NCI-H187 treated with DMSO at 0.1 percent for 48 hours (cell line): ENCODE results near the gene ALPK3.

ENCODE experiments used
- DNase-seq: peaks from one replicate; lab custom pipeline; 2025; lab: John Stamatoyannopoulos, UW

The ALPK3 gene

DNA sequence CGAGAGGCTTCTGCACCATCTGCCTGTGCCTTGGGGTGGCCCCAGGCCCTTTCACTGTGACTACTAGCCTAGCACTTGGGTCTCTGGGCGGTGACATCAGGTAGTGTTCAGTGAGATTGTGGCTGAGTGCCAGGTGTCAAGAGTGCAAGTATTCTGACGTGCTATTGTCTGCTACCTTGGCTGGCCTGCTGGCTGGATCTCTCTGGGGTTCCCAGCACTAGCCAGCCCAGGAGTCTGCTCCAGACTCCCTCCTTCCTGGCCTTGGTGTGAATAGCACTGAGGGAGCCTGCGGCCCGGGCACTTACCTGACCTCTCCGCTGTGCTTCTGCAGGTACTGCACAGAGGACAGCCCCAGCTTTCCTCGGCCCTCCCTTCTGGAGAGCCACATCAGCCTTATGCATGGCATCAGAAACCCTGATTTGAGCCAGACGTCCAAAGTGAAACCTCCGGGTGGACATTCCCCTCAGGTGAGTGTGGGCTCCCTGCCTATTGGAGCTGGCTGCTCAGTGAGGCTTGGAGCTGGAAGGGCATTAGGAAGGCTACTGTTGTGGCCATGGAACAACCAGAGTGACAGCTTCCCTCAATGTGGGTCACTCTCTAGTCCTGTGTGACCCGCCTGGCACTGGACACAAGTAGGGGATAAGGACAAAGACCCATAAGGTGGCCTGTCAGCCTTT lies 17.5 kb upstream of the ALPK3 start:
- no peak for DNase-seq

DNA sequence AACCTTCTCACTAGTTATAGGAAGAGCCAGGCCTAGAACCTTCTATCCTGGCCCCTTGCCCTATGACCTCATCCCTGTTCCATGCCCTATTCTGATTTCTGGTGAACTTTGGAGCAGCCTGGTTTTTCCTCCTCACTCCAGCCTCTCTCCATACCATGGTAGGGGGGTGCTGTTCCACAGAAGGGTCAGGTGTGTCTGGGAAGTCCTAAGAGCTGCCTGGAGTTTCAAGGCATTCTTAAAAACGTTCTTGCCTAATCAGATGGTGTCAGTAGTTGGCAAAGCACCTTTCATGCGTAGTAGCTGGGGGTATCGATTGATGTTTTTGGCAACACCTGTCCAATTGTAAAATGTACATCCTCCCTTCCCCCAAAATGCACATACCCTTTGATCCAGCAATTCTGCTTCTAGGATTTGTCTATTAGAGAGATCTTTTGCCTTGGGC lies 16.8 kb upstream of the ALPK3 start:
- DNase-seq = no peak

DNA sequence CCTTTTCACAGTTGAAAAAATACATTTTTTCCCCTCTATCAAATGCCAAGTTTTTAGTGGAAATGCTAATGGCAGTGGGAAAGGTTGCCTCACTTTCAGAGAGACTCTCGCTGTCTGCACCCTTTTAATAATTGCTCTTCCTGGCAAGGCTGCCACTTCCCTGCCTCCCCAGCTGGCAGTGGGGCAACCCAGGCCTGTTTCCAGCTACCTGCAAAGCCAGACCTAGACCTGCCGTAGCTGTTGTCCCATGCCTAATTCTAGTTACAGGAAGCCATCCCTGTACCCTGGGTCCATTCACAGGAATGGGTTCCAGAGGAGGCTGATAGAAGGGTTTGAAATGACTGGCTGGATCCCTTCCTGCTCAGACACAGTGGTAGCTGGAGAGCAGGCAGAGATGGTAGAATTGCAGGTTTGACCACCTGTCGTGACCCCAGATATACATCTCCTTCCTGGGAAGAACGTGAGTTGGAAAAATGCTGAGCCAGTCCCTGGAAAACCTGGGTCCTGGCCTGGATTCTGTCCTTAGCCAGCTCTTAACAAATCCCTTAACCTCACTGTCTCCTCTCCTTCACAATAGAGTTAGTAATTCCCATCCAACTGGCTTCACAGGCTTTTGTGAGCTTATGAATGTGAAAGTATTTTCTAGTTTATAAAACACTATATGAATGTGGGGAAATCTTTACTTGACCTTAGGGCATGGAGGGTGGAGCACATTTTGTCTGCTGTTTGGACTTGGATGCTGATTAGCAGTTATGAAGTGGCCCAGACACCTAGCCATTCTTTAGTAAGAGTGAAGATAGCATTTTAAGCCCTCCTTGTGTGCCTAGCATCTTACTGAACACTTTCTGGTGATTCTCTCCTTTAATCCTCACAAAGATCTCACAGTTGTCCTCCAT lies 12.9 kb upstream of the ALPK3 start:
- no peak for DNase-seq

DNA sequence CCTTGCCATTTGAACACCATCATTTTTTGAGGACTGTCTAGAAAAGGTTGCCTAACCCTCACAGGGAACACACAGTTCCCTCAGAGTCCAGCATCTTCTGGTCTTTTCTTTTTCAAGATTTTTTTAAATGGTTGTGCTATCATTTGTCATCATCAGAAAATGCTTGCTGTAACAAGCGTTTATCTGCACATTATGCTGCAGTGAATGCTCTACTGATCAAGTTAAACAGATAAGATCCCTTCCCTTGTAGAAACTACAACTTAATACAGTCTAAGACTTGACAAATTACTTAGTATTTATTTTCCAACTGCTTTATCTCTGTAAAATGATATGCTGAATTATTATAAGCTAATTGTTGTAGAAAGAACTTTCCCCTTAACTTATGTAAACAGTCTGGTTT lies 11.9 kb upstream of the ALPK3 start:
- no peak for DNase-seq

DNA sequence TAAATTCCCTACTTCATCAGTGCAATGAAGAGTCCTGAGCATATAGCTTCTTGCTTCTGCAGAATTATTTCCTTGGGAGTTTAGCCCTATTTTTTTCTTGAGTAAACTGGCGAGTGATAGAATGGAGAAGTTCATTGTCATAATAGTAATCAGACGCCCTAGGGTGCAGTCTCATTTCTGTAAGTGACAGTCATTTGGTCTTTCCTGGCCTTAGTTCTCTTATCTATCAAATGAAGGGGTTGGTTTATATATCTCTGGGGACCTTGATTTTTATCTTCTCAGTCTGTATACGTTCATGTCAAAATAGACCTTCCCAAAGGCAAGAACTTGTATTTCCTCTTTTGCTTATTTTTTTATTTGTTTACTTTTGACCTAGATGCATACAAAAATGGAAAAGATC lies 9.9 kb upstream of the ALPK3 start:
- DNase-seq = no peak

DNA sequence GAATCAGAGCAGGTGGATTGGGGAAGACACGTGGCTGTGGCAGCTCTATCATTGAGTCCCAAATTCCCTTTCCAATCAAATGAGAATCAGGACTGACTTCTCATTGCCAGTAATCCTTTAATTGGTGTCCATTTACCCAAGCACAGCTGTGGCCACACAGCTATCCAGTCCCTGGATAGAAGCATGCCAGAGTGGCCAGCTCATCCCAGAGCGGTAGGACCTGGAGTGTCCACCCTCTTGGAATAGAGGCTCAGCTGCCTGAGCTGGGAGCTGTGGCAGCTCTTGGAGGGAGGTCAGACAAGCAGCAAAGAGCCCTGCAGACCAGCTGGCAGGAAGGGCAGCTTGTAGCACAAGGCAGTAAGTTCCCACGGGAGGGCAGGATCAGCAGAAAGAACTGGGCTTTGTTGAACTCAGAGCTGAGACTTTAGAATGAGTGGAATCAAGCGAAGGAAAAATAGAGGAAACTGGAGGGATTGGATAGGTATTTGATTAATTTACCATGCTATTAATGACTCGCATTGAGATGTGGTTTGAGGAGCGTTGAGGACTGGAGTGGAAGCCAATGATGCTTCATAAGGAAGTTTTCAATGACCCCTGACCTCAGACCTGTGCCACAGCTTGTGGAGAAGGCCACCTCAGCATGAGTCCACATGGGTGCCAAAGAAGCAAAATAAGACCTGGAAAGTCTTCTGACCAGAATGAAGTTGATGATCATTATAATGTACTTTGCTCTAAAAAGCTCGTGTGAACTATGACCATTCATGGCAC lies 6.9 kb upstream of the ALPK3 start:
- DNase-seq = no peak

DNA sequence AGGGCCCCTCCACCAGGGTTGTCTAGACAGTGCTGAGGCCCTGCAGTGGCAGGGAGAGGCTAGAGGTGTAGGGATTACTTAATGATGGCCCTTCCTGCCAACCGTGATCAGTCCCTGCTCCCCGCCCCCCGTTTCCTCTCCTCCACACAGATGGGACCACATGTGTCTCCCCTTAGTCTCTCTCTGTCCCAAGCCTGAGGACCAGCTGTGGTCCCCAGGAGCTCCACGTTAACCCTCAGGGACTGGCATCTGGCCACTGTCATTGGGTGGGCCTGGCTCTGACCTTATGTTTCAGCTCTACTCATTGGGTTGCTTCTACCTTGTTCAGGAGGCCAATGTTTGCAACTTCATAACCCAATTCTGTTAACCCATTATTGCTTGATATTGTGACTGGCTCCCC lies 6.0 kb upstream of the ALPK3 start:
- no peak for DNase-seq

DNA sequence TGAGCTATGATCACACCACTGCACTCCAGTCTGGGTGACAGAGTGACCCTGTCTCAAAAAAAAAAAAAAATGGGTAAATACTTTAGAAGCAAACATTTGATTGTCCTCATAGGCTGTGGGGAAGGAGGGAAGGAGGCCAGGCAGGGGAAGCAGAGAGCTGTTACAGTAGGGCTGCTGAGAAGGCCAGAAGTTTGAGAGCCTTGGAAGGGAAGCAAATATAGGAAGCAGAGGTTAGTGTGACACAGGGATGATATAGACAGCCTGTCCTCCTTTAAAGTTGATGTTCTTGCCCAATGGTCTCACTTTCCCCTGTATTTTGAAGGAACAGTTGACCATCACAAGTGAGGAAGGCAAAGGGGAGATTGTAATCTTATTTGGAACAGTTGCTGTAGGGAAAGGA lies 5.3 kb upstream of the ALPK3 start:
- DNase-seq = no peak

DNA sequence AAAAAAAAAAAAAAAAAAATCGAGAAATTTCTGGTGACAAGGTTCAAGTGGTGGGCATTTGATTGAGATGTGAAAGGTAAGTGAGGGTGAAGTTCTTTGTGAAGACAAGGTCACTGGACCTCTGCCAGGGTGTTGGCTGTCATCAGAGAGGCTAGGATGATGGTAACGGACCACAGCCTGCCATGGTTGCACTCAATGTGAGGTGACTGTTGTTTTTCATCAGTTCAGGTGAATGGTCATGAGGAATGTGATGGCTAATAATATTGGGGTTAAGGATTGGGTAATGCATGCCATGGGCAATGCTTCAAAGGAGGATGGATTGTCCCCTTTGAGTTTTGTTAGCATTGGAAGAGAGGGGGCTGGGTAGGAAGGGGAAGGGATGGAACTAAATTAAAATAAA lies 4.3 kb upstream of the ALPK3 start:
- no peak for DNase-seq

DNA sequence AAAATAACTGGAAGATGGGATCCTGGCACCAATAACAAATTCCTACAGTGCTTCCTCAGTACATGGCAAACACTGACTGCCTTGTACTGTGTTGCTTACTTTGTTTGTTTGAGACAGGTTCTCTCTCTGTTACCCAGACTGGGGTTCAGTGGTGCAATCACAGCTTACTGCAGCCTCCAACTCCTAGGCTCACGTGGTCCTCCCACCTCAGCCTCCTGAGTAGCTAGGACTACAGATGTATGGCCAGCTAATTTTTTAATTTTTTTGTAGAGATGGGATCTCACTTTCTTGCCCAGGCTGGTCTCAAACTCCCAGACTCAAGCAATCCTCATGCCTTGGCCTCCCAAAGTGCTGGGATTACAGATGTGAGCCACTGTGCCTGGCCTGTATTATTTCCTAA lies 3.7 kb upstream of the ALPK3 start:
- no peak for DNase-seq

DNA sequence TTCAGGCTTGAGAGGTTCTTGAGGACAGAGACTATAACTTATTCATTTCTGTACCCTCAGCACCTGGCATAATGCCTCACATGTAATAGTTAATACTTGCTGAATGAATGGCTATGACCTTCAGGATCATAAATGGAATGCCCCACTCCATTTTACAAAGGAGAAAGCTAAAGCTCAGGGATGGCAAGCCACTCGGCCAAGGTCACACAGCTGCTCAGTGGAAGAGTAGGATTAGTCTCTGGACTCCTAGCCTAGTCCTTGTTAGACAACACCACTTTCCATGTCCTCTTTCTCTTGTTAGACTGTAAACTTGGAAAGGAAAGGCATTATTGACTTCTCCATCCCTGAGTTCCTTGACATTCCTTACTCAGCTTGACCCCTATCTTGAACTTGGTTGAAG lies 3.2 kb upstream of the ALPK3 start:
- DNase-seq = no peak

DNA sequence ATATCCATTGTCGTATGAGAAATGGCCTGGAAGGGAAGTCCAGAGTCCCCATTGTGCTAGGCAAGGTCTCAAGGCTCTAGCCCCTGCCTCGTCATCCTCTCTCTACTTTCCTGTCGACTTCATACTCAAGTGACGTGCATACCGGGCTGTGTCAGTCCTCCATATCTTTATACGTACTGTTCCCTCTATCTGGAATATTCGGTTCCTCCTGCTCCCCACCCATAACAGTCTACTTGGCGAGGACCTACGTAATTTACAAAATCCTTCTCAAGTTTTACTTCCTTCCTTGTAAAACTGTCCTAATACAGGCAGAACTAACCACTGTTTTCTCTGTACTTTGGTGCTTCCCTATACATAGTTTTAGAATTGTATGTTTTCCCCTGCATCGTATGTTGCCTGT lies 2.2 kb upstream of the ALPK3 start:
- DNase-seq = no peak

DNA sequence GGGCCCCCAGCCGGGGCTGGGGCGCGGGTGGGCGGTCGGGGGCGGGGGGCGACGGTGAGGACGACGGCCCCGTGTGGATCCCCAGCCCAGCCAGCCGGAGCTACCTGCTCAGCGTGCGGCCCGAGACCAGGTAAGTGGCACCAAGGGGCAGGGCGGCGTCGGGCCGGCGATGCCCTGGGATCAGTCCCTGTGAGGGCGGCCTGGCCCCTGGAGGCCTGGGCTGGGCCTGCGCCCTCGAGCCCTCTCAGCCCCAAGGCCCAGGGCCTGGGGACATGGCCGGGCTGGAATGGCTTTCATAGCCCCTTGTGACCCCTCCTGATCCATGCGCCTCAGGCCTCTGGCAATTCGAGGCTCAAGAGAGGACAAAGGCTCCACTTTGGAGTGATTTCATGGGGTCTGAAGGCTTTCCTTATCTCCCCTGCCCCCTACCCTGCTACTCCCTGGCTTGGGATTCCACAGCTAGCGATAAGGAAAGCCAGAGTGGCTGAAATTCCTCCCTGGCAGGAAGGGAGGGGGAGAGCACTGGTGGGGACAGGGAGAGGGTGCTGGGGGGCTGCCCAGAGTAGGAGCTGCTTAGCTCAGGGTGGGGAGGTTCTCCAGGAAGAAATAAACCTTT lies 418 bp downstream of the ALPK3 start:
- no peak for DNase-seq

DNA sequence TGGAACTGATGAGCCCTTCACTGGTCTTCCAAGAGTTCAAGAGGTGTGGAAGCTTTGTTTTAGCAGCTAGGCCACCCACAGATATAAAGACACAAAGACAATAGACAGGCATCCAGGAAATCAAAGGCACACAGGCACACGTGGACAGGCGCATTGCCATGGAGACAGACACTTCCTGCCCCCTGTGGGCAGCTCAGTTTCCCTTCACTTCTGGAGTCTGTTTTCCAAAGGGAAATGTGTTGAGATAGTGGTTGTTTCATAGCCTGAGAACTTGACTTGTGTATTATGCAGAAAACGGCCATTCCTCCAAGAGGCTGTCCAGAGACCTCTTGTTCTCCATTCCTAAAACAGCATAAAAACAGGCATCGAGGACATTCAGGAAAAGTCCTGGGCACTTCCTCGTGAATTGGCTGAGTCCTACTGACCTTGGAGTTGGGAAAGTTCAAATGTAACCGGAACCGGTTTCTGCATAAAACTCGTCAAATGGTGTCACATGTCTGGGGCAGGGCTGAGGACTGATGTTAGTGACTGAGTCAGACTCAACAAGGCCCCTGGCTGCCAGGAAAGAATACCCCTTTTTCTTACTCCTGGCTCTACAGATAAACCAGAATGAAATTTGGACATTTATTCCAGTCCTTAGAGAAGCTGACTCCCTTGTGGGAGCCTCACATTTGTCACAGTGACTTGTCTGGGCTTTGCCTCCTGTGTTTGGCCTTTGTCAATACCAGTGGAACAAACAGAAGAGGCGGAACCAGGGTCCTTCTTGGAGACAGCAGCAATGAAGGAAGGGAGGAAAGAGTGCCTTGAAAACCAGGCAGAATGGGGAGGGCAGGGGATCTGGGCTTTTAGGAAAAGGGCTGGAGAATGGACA lies 1.3 kb downstream of the ALPK3 start:
- no peak for DNase-seq

DNA sequence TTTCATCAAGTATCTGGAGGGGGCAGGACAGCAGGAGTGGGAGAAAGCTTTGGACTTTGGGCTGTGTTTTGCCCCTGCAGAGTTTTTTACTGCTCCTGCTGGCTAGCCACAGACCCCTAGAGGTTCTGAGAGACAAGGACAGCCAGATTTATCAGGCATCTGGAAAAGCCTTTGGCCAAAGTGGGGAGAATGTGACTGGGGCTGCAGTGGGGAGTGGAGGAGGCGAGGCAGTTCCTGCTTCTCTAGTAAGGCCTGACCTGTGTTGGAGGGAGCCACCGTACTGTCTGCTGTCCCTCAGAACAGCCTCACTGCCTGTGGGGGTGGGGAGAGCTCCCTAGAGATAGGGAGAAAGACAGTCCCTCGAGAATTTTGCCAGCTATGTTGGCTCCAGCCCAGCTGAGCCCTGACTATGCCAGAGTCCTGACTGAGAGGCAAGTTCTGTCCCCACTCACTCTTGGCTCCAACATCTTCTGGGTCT lies 2.2 kb downstream of the ALPK3 start:
- no peak for DNase-seq

DNA sequence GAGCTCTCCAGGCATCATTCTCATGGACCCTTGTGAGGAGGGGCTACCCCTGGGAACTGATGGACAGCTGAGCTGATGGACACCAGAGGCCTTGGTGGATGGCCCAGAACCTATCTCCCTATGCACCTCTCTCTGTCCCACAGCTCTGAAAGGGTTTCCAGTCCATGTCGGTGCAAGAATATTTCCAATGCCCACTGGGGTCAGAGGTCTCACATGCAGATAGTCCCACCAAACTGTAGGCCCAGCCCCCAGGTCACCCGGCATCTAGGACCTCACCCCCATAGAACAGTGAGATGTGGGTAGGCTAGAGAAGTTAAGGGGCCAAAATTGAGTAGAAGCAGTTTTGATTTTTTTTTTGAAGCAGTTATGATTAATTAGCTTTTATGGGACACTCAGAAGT lies 2.6 kb downstream of the ALPK3 start:
- no peak for DNase-seq

DNA sequence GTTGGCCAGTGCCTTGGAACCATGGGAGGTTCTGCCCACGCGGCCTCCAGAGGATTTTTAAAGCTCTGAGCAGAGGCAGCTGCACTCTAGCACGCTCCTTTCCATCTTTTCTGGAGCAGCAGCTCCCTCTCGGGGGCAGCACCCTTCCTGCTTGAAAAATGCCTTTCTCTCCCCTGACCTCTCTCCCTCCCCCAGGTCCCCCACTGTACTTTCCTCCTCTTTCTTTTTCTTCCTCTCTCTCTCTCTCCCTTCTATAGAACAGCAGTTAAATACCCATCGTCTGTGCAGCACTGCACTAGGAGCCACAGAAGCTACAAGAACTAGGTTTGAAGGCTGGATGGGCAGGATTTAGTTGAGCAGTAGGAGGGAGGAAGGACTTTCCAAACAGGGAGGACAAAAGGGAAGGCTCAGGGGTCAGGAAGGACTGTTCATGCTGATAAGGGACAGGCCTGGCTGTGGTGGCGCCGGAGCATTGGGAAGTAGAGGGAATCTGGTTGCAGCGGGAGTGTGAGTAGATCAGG lies 4.4 kb downstream of the ALPK3 start:
- no peak for DNase-seq

DNA sequence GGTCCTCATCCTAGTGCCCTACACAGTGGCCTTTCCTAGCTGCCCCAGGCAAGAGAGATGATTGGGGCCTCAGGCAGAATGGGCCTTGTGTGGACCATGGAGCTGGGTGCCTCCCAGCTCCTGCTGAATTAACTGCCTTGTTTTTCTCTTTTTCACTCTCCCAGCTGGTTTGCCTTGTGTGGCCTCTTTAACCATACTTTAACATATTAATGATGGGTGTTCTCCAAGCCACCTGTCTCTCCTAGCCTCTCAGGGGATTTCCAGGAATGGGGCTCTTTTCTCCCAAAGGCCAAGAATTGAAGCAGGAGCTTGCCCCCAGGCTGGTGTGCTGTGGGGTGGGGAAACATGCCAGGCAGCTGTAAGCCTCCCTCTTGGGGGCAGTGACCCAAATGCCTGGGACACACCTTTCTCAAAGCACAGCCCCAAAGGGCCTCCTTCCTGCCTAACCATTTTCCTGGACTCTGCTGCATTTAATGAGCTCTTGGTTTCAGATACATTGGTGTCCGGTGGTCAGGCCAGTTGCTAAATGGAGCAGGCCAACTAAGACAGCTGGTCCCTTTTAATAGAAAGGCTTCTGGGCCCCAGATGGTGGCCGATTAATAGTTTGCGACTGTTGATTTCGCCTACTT lies 5.6 kb downstream of the ALPK3 start:
- DNase-seq = no peak

DNA sequence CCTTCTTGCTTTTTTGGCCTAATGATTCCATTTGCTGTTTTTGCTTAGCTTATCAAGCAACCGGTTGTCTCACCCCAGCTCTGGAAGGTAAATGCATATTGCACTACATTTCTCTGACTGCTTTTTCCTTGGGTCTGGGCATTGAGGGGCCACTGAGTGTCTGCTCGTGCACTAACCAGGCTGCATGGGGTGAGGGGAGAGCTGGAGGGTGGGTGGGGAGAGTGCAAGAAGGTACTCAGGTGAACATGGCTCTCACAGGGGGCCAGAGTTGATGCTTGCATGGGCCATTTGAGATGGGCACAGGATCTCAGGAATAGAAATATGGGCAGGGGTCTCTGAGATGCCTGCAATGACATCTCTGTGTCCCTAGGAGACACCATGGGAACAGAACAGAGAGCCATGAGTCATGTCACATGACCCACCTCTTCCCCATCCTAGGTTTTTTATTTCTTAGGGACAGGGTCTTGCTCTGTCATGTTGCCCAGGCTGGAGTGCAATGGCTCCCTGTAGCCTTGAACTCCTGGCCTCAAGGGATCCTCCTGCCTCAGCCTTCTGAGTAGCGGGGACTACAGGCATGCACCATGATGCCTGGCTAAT lies 6.2 kb downstream of the ALPK3 start:
- DNase-seq = no peak
